ENCODE results near the gene EGLN3. TPM values are rescaled to one million over a fixed set of nuclear protein-coding genes. Genes with fewer than 3 reads are reported as not detected.

Gene EGLN3
- total RNA-seq, 1 experiment from 2014 or later: 0.54 TPM

DNA sequence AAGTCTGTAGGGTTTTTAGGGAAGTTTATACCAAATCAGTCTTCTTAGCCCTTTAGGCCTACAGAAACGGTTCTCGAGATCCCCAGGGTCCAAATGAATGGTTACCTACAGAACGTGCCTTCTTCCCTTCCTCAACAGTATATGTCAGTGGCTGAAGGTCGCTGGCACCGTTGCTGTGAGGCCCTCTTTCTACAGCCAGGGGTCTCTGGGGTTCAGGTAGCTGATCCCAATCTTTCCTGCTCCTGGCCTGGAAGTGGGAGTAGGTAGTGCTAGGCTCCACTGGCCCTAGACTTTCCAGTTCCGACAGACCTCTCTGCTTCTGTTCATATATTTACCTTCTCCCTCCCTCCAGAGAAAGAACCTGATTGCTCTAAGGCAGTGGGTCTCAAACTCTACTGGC, 6.4 kb upstream of the EGLN3 start:
- no TSS peak for BruUV-seq (replicated peaks)
- ChIA-PET POLR2A (no interaction called here), CTCF (interaction anchor here (0.6 to 1.4 kb wide), 4 partner anchors 21 to 723 kb away, joined by 3 to 4 read pairs (median 3); no protein-coding TSS in a partner anchor)
- Mint-ChIP-seq H3K4me1 (ENCODE audit: insufficient read depth, unreplicated experiment) (no peaks in the 10 kb centered on the region), H3K9me3 (ENCODE audit: unreplicated experiment) (no peaks in the 10 kb centered on the region), H3K36me3 (ENCODE audit: insufficient read depth, unreplicated experiment) (no peaks in the 10 kb centered on the region), H3K27ac (ENCODE audit: low read depth, unreplicated experiment) (no peak overlapping the region), H3K4me3 (ENCODE audit: unreplicated experiment) (no peak overlapping the region), H3K27me3 (ENCODE audit: insufficient read depth, unreplicated experiment) (no peaks in the 10 kb centered on the region)
- intact Hi-C loops (cut with micrococcal nuclease): no loop called here
- no peak for DNase-seq (ENCODE audit: unreplicated experiment)
- no peak for TF ChIP-seq CTCF (IDR thresholded peaks at IDR 0.05; ENCODE audit: unreplicated experiment)

DNA sequence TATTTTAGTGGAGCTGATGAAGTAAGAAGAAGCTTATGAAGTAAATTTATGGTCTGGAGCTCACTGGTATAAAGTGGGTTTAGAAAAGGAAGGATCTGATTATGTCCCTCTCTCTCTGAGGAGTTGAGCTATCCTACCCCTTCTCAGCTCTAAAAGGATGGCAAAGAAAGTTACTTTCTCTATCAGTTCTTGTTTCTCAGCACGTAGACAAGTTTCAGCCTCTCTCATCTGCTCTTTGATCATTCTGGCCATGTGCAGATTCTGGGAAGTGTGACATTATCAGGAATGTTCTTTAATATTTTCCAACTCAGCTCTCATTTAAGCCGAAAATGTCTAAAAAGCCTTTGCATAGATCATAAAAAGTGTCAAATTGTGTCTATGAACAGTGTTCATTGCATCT, 5.8 kb upstream of the EGLN3 start:
- Mint-ChIP-seq H3K4me3 (ENCODE audit: unreplicated experiment) (no peak overlapping the region), H3K4me1 (ENCODE audit: insufficient read depth, unreplicated experiment) (no peaks in the 10 kb centered on the region), H3K9me3 (ENCODE audit: unreplicated experiment) (no peaks in the 10 kb centered on the region), H3K27ac (ENCODE audit: low read depth, unreplicated experiment) (no peak overlapping the region), H3K36me3 (ENCODE audit: insufficient read depth, unreplicated experiment) (no peaks in the 10 kb centered on the region), H3K27me3 (ENCODE audit: insufficient read depth, unreplicated experiment) (no peaks in the 10 kb centered on the region)
- intact Hi-C loops (cut with micrococcal nuclease): no loop called here
- TF ChIP-seq CTCF (IDR thresholded peaks at IDR 0.05; ENCODE audit: unreplicated experiment): no peak
- ChIA-PET CTCF (interaction anchor here (1.0 kb wide), 1 partner anchor 142 kb away, joined by 3 read pairs; no protein-coding TSS in a partner anchor), POLR2A (no interaction called here)
- DNase-seq (ENCODE audit: unreplicated experiment): no peak
- BruUV-seq (replicated peaks): no TSS peak

- Mint-ChIP-seq H3K27me3 (ENCODE audit: insufficient read depth, unreplicated experiment) (peaks cover 8% of the 10 kb centered on the region), H3K9me3 (ENCODE audit: unreplicated experiment) (no peaks in the 10 kb centered on the region), H3K4me1 (ENCODE audit: insufficient read depth, unreplicated experiment) (no peaks in the 10 kb centered on the region), H3K4me3 (ENCODE audit: unreplicated experiment) (no peak overlapping the region), H3K27ac (ENCODE audit: low read depth, unreplicated experiment) (no peak overlapping the region), H3K36me3 (ENCODE audit: insufficient read depth, unreplicated experiment) (no peaks in the 10 kb centered on the region)
- ChIA-PET CTCF (no interaction called here), POLR2A (interaction anchor here (0.7 kb wide), 1 partner anchor 216 kb away, joined by 3 read pairs; no protein-coding TSS in a partner anchor)
- intact Hi-C loops (cut with micrococcal nuclease): loop anchor here (5.0 kb wide), 1 partner anchor 143 kb away; no protein-coding TSS in a partner anchor
- no peak for TF ChIP-seq CTCF (IDR thresholded peaks at IDR 0.05; ENCODE audit: unreplicated experiment)
- BruUV-seq (replicated peaks): no TSS peak
- no peak for DNase-seq (ENCODE audit: unreplicated experiment)
Observed at GRCh38 chr14:33954016-33954598, 3.2 kb upstream of the EGLN3 start.

DNA sequence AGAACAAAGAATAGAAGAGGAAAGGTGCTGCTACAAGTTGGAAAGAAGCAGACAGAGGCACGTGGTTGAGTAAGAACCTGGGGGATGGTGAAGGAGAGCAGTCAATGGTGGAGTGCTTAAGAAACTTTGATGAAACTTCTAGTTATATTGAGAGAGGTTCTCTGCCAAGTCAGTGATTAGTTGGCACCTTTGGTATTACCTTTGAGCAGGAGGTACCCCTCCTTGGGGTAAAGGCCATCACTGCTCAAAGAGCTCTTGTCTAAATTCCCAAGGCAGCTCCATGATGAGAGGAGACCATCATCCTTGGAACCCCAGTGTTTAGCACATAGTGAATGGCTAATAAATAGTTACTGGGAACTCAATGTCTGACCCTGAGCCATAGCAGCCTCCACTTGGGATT, 1.7 kb upstream of the EGLN3 start:
- H3K27ac Mint-ChIP-seq (ENCODE audit: low read depth, unreplicated experiment): no peak overlapping the region

More for the DNA sequence above, 1.7 kb upstream of the EGLN3 start:
- no peak for TF ChIP-seq CTCF (IDR thresholded peaks at IDR 0.05; ENCODE audit: unreplicated experiment)
- no peaks in the 10 kb centered on the region for H3K4me1 Mint-ChIP-seq (ENCODE audit: insufficient read depth, unreplicated experiment)
- H3K4me3 Mint-ChIP-seq (ENCODE audit: unreplicated experiment): no peak overlapping the region
- ChIA-PET POLR2A (no interaction called here), CTCF (interaction anchor here (0.7 kb wide), 1 partner anchor 66 kb away, joined by 3 read pairs; no protein-coding TSS in a partner anchor)
- peaks cover 18% of the 10 kb centered on the region for H3K27me3 Mint-ChIP-seq (ENCODE audit: insufficient read depth, unreplicated experiment)
- intact Hi-C loops (cut with micrococcal nuclease): loop anchor here (5.0 kb wide), 1 partner anchor 145 kb away; no protein-coding TSS in a partner anchor
- no peaks in the 10 kb centered on the region for H3K9me3 Mint-ChIP-seq (ENCODE audit: unreplicated experiment)
- DNase-seq (ENCODE audit: unreplicated experiment): no peak
- BruUV-seq (replicated peaks): no TSS peak
- no peaks in the 10 kb centered on the region for H3K36me3 Mint-ChIP-seq (ENCODE audit: insufficient read depth, unreplicated experiment)
